Osteoblast (primary cell): ENCODE measurements around the gene BCOR. TPM values are rescaled to one million over a fixed set of nuclear protein-coding genes. Genes with fewer than 3 reads are reported as not detected.

Source experiments
- DNase-seq: peaks from one replicate; pipeline ENCODE4 v3.0.0; 2011; ENCODE audit warnings: low spot score, mixed read lengths; ENCODE audit not compliant: insufficient read length; ENCODE audit errors: missing footprints
- H2AFZ ChIP-seq: 2 replicates; pipeline ENCODE4 v1.6.0; 2011; ENCODE audit warnings: mild to moderate bottlenecking, low read length
- H3K27ac ChIP-seq: 2 replicates; pipeline ENCODE4 v1.5.1; 2011; ENCODE audit warnings: mild to moderate bottlenecking, low read depth, low read length, moderate library complexity
- H3K27me3 ChIP-seq: 2 replicates; pipeline ENCODE4 v1.6.0; 2012; ENCODE audit warnings: mild to moderate bottlenecking, control low read depth, inconsistent platforms, low read length, moderate library complexity; ENCODE audit not compliant: insufficient read depth
- H3K36me3 ChIP-seq: 2 replicates; pipeline ENCODE4 v1.5.1; 2011; ENCODE audit warnings: mild to moderate bottlenecking, low read length, control low read depth, moderate library complexity; ENCODE audit not compliant: insufficient read depth
- H3K4me1 ChIP-seq: 2 replicates; pipeline ENCODE4 v1.5.1; 2011; ENCODE audit warnings: mild to moderate bottlenecking, low read length, control low read depth, moderate library complexity; ENCODE audit not compliant: insufficient read depth
- H3K4me2 ChIP-seq: 2 replicates; pipeline ENCODE4 v1.6.0; 2011; ENCODE audit warnings: mild to moderate bottlenecking, low read length; ENCODE audit not compliant: insufficient read depth
- H3K4me3 ChIP-seq: fragments of 200-600 bp; sonication (generic); 3 replicates; pipeline ENCODE4 v1.5.1; 2012; ENCODE audit warnings: mild to moderate bottlenecking, low read length, inconsistent platforms; ENCODE audit not compliant: insufficient read depth
- H3K79me2 ChIP-seq: 2 replicates; pipeline ENCODE4 v1.6.0; 2012; ENCODE audit warnings: mild to moderate bottlenecking, low read length, control low read depth, inconsistent platforms; ENCODE audit not compliant: insufficient read depth
- H3K9me3 ChIP-seq: 2 replicates; pipeline ENCODE4 v1.5.1; 2011; ENCODE audit warnings: low read depth, low read length, control low read depth
- H4K20me1 ChIP-seq: 2 replicates; pipeline ENCODE4 v1.6.0; 2012; ENCODE audit warnings: mild to moderate bottlenecking, low read length, control low read depth; ENCODE audit not compliant: insufficient read depth
- CTCF ChIP-seq: IDR thresholded peaks from 2 replicates; pipeline ENCODE4 v1.5.1; 2011; ENCODE audit warnings: mild to moderate bottlenecking, low read depth, low read length, moderate library complexity; ENCODE audit errors: extremely low read depth
- total RNA-seq: library from RNA; depleted of rRNA; stranded (reverse); fragments of >200 nt; gene quantifications from 2 replicates; pipeline ENCODE4 v1.2.3, GENCODE V29; 2012

The BCOR gene
- total RNA-seq, 1 donor: 14.8 TPM

DNA sequence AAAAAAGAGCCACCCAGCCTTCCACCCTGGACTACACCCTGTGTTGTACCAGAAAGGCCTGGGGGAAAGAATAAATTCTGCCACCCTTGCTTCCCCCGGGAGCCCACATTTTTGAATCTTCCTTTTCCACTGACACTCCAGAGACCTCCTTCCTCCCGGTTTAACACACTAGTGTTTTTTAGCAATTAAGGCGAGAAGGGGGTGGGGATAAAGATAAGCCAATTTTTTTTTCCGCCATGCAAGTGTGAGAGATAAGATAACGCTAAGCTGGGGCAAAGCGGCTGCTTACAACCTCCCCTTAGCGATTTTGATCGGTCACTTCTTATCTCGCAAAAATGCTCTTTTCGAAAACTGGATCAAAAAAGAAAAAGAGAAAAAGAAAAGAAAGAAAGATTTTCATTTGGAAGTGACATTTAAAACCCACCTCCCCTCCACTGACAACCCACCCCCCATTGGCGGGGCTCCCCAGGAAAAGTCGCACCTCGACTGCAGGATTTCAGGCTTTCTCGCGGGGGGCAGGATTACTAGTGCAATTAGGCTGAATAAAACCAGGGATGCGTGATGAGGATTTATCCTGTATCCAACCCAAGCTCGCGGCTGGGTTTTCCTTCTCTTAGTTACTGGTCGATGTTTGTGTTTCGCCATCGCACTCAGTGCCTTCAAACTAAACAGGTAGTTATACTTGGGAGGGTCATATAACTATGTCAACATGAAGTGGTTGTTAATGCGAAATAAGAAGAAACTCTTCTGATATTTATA, 6.0 kb upstream of the BCOR start:
- Histone ChIP-seq H2AFZ (no peak overlapping the region), H3K4me2 (no peak overlapping the region), H4K20me1 (peaks cover 4% of the 10 kb centered on the region), H3K36me3 (no peaks in the 10 kb centered on the region), H3K79me2 (no peaks in the 10 kb centered on the region), H3K9me3 (no peaks in the 10 kb centered on the region), H3K27ac (no peak overlapping the region), H3K4me3 (no peak overlapping the region), H3K4me1 (peaks cover 18% of the 10 kb centered on the region), H3K27me3 (peaks cover 44% of the 10 kb centered on the region)
- DNase-seq: no peak
- no peak for TF ChIP-seq CTCF

DNA sequence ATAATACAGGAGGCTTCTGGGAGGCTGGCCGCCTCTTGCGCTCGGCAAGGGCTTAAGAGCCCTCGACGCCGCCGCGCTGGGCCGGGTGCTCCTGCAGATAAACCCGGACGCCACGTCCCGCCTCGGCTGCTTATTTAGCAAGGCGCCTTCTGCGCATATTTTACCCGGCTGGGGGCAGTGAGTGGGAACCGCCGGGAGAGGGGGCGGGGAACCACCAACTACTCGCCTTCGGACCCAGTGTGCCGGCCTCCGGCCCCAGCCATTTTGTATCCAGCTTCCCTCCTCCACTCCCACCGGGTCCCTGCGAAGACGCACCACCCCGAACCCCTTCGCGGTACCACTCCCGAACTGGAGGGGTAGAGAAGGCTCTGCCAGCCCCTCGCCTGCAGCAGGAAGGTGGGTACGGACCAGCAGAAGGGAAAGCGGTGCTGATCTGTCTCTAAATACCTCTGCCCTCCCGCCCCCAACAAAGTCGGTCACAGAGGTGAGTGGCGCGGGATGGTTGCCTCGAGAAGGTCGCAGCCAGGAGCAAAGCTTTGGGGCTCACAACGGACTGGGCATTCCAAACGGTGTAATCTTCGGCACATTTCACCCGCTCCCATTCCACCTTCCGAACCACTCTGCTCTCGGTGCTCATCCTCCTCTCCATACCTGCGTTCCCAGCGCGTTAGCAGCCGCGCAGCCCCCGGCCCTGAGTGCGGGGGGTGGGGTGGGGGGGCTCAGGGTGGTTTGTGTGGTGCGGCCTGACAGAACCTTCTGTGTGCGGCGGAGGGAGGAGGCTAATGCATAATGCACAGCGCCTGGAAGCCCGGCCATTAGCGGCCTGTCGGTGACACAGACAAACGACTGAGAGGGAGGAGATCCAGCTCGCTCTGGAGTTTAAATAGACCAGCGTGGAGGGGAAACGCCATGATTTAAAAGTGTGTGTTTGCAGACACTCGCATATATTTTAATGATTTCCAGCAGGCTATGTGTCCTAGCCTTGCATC, 4.9 kb upstream of the BCOR start:
- H3K4me2 ChIP-seq: no peak overlapping the region
- no peaks in the 10 kb centered on the region for H3K36me3 ChIP-seq
- DNase-seq: peak; percentile 82
- no peak for TF ChIP-seq CTCF
- H3K27me3 ChIP-seq: peaks cover 39% of the 10 kb centered on the region
- H3K9me3 ChIP-seq: no peaks in the 10 kb centered on the region
- H3K27ac ChIP-seq: no peak overlapping the region
- peaks cover 11% of the 10 kb centered on the region for H3K4me1 ChIP-seq
- H3K4me3 ChIP-seq: no peak overlapping the region
- H4K20me1 ChIP-seq: peaks cover 4% of the 10 kb centered on the region
- no peak overlapping the region for H2AFZ ChIP-seq
- no peaks in the 10 kb centered on the region for H3K79me2 ChIP-seq

DNA sequence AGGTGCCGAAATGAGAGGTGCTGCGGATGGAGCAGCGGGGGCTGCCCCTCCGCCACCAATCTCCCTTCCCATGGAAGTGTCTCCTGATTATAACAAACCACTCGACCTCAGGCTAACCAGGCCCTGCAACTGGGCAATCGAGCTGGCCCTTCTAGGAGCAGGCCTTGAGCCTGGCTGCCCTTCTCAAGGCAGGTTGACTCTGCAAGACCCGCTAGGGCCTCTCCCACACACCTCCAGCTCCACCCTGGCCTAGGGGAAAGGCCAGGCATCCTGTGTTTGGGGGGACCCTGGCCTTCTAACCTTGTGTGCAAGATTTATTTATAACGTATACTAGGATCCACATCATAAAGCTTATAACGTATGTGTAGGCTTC, 3.7 kb upstream of the BCOR start:
- TF ChIP-seq CTCF: no peak
- DNase-seq: peak; percentile 59
- H3K4me2 ChIP-seq: no peak overlapping the region

More for the DNA sequence above, 3.7 kb upstream of the BCOR start:
- H3K9me3 ChIP-seq: no peaks in the 10 kb centered on the region
- no peak overlapping the region for H3K4me3 ChIP-seq
- H4K20me1 ChIP-seq: peaks cover 4% of the 10 kb centered on the region
- H3K27ac ChIP-seq: no peak overlapping the region
- H3K79me2 ChIP-seq: no peaks in the 10 kb centered on the region
- no peaks in the 10 kb centered on the region for H3K36me3 ChIP-seq
- peaks cover 28% of the 10 kb centered on the region for H3K27me3 ChIP-seq
- no peak overlapping the region for H2AFZ ChIP-seq
- H3K4me1 ChIP-seq: peaks cover 7% of the 10 kb centered on the region
